ENCODE data around the gene DCAF7. TPM values are rescaled to one million over a fixed set of nuclear protein-coding genes. Genes with fewer than 3 reads are reported as not detected.
A peak's percentile ranks its signal among the peaks of the same experiment; 100 is the strongest.

Gene DCAF7
- total RNA-seq, 1 donor from 2014 or later = 137 TPM

DNA sequence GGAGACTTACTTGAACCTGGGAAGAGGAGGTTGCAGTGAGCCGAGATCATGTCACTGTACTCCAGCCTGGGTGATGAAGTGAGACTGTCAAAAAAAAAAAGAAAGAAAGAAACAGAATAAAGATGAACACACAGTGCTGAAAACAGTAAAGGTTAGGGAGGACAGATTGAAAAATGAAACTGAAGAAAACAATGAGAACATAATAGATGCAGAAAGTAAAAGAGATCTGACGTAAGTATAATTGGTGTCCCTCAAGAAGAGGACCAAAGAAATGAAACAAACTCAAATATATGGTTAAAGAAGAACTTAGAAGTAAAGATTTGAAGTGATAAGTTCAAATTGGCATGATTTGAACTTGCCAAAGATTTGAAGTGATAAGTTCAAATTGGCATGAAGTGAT lies 7.1 kb downstream of the DCAF7 start:
- no peak overlapping the region for H3K27ac Mint-ChIP-seq (ENCODE audit: unreplicated experiment)

DNA sequence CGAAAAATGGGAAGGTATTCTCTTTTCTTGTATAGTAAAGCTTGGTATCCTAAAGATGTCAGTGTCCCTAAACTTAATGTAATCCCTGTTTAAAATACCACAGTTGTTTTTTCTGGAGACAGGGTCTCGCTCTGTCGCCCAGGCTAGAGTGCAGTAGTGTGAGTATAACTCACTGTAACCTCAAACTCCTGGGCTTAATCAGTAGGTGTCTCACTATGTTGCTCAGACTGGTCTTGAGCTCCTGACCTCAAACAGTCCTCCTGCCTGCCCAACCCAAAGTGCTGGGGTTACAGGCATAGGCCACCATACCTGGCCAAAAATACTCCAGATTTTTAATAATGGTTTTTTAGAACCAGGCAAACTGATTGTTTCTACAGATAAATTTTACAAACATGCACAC lies 8.2 kb downstream of the DCAF7 start:
- peaks cover 1% of the 10 kb centered on the region for H3K9me3 Mint-ChIP-seq (ENCODE audit: unreplicated experiment)
- no peak overlapping the region for H3K27ac Mint-ChIP-seq (ENCODE audit: unreplicated experiment)
- no peaks in the 10 kb centered on the region for H3K36me3 Mint-ChIP-seq (ENCODE audit: unreplicated experiment)
- TF ChIP-seq, protein P1, sequence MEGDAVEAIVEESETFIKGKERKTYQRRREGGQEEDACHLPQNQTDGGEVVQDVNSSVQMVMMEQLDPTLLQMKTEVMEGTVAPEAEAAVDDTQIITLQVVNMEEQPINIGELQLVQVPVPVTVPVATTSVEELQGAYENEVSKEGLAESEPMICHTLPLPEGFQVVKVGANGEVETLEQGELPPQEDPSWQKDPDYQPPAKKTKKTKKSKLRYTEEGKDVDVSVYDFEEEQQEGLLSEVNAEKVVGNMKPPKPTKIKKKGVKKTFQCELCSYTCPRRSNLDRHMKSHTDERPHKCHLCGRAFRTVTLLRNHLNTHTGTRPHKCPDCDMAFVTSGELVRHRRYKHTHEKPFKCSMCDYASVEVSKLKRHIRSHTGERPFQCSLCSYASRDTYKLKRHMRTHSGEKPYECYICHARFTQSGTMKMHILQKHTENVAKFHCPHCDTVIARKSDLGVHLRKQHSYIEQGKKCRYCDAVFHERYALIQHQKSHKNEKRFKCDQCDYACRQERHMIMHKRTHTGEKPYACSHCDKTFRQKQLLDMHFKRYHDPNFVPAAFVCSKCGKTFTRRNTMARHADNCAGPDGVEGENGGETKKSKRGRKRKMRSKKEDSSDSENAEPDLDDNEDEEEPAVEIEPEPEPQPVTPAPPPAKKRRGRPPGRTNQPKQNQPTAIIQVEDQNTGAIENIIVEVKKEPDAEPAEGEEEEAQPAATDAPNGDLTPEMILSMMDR (IDR thresholded peaks at IDR 0.05; ENCODE audit: partially characterized antibody, unreplicated experiment) = no peak
- H3K4me1 Mint-ChIP-seq (ENCODE audit: low read depth, unreplicated experiment) = peaks cover 26% of the 10 kb centered on the region
- H3K27me3 Mint-ChIP-seq (ENCODE audit: unreplicated experiment) = peaks cover 2% of the 10 kb centered on the region
- H3K4me3 Mint-ChIP-seq (ENCODE audit: unreplicated experiment) = no peak overlapping the region
- no peak for DNase-seq

More for the DNA sequence above, 7.1 kb downstream of the DCAF7 start:
- TF ChIP-seq, protein P1 (IDR thresholded peaks at IDR 0.05; ENCODE audit: partially characterized antibody, unreplicated experiment) = no peak
- no peak overlapping the region for H3K4me3 Mint-ChIP-seq (ENCODE audit: unreplicated experiment)
- no peak for DNase-seq
- H3K36me3 Mint-ChIP-seq (ENCODE audit: unreplicated experiment) = no peaks in the 10 kb centered on the region
- peaks cover 29% of the 10 kb centered on the region for H3K4me1 Mint-ChIP-seq (ENCODE audit: low read depth, unreplicated experiment)
- peaks cover 1% of the 10 kb centered on the region for H3K9me3 Mint-ChIP-seq (ENCODE audit: unreplicated experiment)
- peaks cover 2% of the 10 kb centered on the region for H3K27me3 Mint-ChIP-seq (ENCODE audit: unreplicated experiment)

DNA sequence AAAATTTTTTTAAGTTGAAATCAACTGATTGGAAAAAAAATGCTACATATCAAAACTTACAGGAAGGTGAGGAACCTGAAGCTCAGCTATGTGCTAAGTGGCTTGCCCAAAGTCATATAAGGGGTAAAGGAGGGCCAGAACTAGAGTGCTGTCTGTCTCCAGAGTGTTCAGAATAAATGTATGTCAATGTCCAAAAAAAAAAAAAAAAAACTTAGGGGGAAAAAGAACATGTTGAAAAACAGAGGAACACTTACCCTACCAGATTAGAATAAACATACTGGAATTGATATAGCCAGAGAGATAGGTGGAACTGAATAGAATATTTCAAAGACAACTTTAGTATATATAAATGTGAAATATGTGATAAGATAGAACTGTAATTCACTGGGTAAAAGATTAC lies 11.5 kb downstream of the DCAF7 start:
- peak overlapping the region; percentile 38 for H3K27ac Mint-ChIP-seq (ENCODE audit: unreplicated experiment)
- peaks cover 15% of the 10 kb centered on the region for H3K4me1 Mint-ChIP-seq (ENCODE audit: low read depth, unreplicated experiment)
- no peaks in the 10 kb centered on the region for H3K36me3 Mint-ChIP-seq (ENCODE audit: unreplicated experiment)
- no peak overlapping the region for H3K4me3 Mint-ChIP-seq (ENCODE audit: unreplicated experiment)
- DNase-seq = no peak
- peaks cover 1% of the 10 kb centered on the region for H3K9me3 Mint-ChIP-seq (ENCODE audit: unreplicated experiment)
- TF ChIP-seq, protein P1 (IDR thresholded peaks at IDR 0.05; ENCODE audit: partially characterized antibody, unreplicated experiment) = no peak
- H3K27me3 Mint-ChIP-seq (ENCODE audit: unreplicated experiment) = peaks cover 5% of the 10 kb centered on the region

DNA sequence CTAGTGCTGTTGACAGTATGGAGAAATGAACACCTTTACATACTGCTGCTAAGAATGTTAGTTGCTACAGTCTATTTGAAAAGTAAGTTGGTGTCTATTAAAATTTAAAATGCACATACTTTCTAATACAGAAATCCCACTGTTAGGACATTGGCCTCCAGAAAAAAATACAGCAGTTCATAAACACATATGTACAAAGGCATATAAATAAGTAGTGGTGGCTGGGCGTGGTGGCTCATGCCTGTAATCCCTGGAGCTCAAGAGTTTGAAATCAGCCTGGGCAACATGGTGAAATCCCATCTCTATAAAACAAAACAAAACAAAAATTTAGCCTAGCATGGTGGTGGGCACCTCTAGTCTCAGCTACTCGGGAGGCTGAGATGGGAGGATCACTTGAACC lies 13.1 kb downstream of the DCAF7 start:
- Mint-ChIP-seq H3K4me3 (ENCODE audit: unreplicated experiment) (no peak overlapping the region), H3K27ac (ENCODE audit: unreplicated experiment) (no peak overlapping the region), H3K27me3 (ENCODE audit: unreplicated experiment) (peaks cover 2% of the 10 kb centered on the region), H3K4me1 (ENCODE audit: low read depth, unreplicated experiment) (peaks cover 15% of the 10 kb centered on the region), H3K9me3 (ENCODE audit: unreplicated experiment) (peaks cover 1% of the 10 kb centered on the region), H3K36me3 (ENCODE audit: unreplicated experiment) (no peaks in the 10 kb centered on the region)
- no peak for DNase-seq
- TF ChIP-seq, protein P1 (IDR thresholded peaks at IDR 0.05; ENCODE audit: partially characterized antibody, unreplicated experiment) = no peak

DNA sequence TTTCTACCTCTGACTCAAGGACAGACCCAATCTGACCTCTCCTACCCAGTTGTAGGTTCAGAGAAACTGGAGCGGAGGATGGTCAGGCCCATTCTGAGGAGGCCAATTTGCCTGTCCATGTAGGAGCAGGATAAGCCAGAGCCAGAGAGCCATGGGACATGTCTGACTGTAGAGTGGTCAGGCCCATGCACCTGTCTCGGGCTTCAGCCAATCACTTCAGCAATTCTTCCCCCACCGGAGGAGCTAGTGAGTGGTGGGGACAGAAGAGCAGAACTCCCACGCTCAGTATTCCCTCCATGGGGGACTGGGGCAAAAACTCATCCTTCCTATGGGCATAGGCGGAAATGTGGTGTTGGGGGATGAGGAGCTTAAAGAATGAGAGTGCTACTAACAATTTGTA lies 14.3 kb downstream of the DCAF7 start:
- H3K27ac Mint-ChIP-seq (ENCODE audit: unreplicated experiment) = no peak overlapping the region
- no peak overlapping the region for H3K4me3 Mint-ChIP-seq (ENCODE audit: unreplicated experiment)
- TF ChIP-seq, protein P1 (IDR thresholded peaks at IDR 0.05; ENCODE audit: partially characterized antibody, unreplicated experiment) = no peak
- H3K4me1 Mint-ChIP-seq (ENCODE audit: low read depth, unreplicated experiment) = peaks cover 20% of the 10 kb centered on the region
- peaks cover 1% of the 10 kb centered on the region for H3K9me3 Mint-ChIP-seq (ENCODE audit: unreplicated experiment)
- no peaks in the 10 kb centered on the region for H3K36me3 Mint-ChIP-seq (ENCODE audit: unreplicated experiment)
- peaks cover 2% of the 10 kb centered on the region for H3K27me3 Mint-ChIP-seq (ENCODE audit: unreplicated experiment)
- no peak for DNase-seq
